Right ventricle myocardium superior (tissue), 1 donor: Measurements from ENCODE around the gene SIGLEC12. TPM values are rescaled to one million over a fixed set of nuclear protein-coding genes. Genes with fewer than 3 reads are reported as not detected.
A peak's percentile ranks its signal among the peaks of the same experiment; 100 is the strongest.

Experiments used
- ATAC-seq: fragments of 200-7000 bp; cut with Tn5 transposase; one replicate; pipeline ENCODE4 v1.9.1; 2020; ENCODE audit warnings: mild to moderate bottlenecking; ENCODE audit not compliant: poor library complexity
- DNase-seq: peaks from one replicate; pipeline ENCODE4 v3.0.0-alpha.2; 2020
- intact Hi-C: fragments of 100-400 bp; cut with DNase I; formaldehyde crosslinking; loops from one replicate; pipeline ENCODE4 v1.11.2; 2022
- long read RNA-seq: library from polyadenylated mRNA; unstranded; transcript quantifications from one replicate; pipeline ENCODE4 v2.0.0, GENCODE V29; 2021
- total RNA-seq: library from RNA; stranded (reverse); fragmentation: NEBNext Ultra II Directional; extraction: Animal tissue kit (Norgen Biotek cat#: 25700); gene quantifications from one replicate; pipeline ENCODE4 v1.2.1, GENCODE V29; 2021
- donor health status: DM: no; HTN: yes; CAD: no; lungs with severe emphysema.

The SIGLEC12 gene
- total RNA-seq = not detected
- long read RNA-seq = 0 reads

DNA sequence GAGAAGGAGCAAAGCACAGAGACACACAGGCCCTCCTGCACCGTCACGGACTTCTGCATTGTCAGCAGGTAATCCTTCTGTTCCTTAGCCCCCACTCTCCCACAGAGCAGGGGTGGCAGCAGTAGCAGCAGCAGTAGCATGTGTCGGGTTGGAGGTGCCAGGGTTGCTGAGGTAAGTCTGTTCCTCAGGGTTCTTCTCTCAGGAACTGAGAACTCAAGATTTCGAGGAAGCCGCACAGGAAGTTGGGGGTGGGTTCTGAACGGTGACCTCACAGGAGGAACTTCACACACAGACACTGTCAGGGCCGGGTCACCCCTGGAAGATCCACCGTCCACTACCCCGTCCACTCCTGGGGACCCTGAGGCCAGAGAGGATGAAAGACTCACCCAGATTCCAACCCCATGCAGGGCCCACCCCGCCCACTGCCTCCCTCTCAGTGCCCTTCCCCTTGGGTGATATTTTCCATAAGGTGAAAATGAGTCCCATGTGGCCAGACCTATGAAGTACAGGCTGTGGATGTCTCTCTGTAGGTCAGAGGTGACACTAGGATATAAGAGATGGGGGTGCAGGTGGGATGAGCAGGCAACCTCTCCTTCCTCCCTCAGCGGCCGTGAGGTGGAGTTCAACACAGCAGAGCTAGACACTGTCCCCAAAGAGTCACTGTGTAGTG, at the start of gene SIGLEC12:
SIGLEC12 (minus strand) TSS at position 207 of the 670 bp plus-strand sequence; CDS start at position 140, 67 bp downstream.
- intact Hi-C loops = no loop called here
- DNase-seq = peak; percentile 59
- peak; percentile 71 for ATAC-seq

DNA sequence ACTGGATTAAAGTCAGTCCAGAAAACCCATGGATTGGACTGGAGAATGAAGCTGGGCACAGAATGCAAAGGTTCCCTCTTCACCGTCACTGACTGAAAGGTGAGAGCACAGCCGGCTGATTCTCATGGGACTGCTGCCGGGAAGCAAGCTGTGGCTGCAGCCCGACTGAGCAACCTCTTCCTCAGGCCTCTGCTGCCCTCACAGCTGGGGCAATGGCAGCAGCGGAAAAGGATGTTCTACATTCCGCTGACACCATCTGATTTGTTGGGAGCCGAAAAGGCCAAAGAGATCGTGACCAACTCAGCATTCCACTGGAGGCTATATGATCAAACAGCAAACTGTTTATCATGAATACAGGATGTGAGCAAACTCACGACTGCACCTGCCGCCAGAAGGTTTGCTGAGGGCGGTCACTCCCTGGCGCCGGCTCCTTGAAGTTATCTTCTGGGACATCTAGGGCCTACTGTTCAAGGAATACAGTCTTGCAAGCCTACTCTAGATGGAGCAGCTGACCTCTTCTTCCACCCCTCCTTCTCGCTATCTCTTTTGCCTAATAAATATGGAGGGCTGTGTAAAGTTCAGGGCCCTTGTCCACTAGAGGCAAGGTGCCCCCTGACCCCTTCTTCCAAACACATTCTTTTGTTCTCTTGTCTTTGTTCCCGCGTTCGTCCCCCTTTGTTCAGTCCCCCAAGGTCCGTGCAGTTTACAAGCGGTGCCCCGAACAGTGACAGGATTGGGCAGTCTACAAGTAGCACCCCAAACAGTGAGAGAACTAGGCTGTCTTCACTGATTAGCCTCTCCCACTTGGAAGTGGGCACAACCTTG, 49.5 kb upstream of the SIGLEC12 start:
- DNase-seq = no peak
- intact Hi-C loops = no loop called here
- ATAC-seq = no peak

GRCh38 chr19:51549533-51550324, 48.1 kb upstream of the SIGLEC12 start:
- no peak for DNase-seq
- intact Hi-C loops = no loop called here
- ATAC-seq = no peak

- ATAC-seq (no peak), DNase-seq (no peak)
- intact Hi-C loops = no loop called here
These were observed 47.3 kb upstream of the SIGLEC12 start for GRCh38 chr19:51548891-51549305.

DNA sequence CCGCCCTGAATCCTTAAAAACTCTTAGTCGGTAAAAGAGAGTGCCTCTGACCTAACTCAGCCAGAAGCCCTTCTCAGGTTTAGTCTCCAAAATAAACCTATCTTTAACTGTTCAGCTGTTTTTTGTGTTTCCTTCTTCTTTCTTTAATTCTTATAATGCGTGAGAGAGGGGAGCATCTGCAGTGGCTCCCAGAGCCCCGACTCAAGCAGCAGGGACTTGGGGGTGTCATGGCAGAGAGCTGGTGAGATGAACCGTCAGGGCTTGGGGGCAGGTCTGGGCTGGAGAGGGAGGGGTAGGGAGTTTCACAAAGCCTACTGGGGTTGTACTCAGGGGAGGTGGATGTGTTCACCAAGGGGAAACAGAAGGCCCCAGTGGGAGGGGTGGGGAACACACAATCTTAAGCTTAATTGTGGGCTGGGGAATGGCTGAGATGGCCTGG, 46.6 kb upstream of the SIGLEC12 start:
- DNase-seq (no peak), ATAC-seq (no peak)
- intact Hi-C loops = no loop called here

GRCh38 chr19:51547397-51548212, 46.0 kb upstream of the SIGLEC12 start:
- no peak for DNase-seq
- no peak for ATAC-seq
- intact Hi-C loops = no loop called here

DNA sequence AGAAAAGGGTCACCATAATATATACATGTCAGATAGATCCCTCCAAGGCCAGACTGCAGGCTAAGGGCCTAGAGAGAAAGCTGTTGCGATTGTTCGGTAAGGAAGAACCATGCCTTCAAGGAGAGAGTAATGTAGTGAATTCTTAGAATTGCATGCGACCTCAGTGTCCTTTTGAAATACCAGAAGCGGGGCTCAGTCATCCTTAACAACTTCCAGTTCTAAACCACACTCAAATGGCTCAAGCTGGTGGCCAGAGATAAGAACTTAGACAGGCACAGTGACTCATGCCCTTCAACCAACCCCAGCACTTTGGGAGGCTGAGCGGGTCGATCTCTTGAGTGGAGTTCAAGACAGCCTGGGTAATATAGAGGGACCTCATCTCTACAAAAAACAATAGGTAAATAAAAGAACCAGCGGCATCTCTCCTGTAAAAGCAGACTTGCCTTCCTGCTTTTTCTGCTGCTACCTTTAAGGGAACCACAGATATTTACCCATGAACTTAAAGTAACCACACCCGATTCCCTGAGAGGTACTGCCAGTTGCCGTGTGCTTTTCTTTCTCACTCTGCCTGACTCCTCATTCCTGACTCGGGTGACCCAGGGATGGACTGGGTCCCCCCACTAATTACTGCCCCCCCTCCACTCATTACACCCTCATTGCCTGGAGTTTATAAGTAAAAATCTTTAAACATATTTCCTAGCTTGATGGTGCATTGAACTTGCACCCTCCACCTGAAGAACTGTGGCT, 45.2 kb upstream of the SIGLEC12 start:
- DNase-seq = no peak
- intact Hi-C loops = no loop called here
- no peak for ATAC-seq

GRCh38 chr19:51546107-51546649, 44.6 kb upstream of the SIGLEC12 start:
- DNase-seq (no peak), ATAC-seq (no peak)
- intact Hi-C loops = no loop called here

DNA sequence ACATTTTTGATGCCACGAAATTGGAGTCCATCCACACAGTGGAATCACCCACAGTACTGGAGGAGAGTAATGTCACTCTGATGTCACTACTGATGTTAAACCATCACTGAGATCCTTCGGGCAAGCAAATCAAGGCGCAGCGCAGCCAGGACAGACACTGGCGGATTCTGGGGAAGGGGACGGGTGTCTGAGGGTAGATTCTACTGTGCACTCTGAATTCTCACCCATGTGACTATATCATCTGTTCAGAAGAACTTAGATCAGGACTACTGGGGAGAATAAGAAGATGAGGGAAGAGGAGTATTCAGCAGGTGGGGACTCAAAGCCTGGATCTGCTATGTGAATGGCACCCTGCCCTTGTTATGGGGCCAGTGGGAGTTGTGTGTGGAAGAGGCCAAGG, 42.4 kb upstream of the SIGLEC12 start:
- DNase-seq = no peak
- intact Hi-C loops = no loop called here
- ATAC-seq = no peak

GRCh38 chr19:51542699-51543098, 41.1 kb upstream of the SIGLEC12 start:
- intact Hi-C loops = no loop called here
- no peak for ATAC-seq
- DNase-seq = no peak

DNA sequence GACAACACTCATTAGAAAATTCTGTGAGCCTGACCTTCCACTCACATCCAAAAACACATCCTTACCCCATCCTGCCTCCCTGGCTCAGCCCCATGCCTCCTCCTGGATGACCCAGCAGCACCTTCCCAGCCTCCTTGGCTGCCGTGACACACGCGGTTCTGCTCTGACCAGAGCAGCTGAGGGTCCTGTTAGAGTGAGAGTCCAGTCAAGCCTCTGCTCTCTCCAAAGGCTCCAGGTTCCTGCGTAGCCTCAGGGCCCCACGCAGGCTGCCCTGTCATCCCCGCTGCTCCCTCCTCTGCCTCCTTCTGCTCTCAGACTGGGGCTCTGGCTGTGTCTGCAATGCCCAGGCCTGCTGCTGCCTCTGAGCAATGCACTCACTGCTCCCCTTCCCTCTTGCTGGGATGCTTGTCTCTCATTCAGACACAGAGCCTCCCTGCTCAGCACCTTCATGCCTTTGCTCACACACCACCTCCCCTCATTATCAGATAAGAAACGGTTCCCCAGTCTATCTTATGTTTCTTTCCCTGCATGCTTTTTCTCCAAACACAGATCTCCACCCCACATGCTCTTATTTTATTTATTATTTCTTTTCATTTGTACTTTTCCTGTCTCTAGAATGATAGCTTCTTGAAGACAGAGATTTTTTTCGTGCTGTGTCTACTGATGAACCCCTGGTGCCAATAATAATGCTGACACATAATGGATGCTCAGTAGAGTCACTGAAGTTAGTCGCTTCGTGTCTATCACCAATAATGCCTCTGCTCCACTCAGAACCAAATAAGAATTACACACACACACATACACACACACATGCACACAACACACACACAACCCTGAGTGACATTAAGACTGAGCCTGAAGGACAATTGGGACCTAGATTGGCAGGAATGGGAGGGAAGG, 40.1 kb upstream of the SIGLEC12 start:
- no peak for DNase-seq
- intact Hi-C loops = no loop called here
- ATAC-seq = no peak

GRCh38 chr19:51539821-51540366, 38.3 kb upstream of the SIGLEC12 start:
- DNase-seq (no peak), ATAC-seq (no peak)
- intact Hi-C loops = no loop called here

GRCh38 chr19:51535535-51535934, 33.9 kb upstream of the SIGLEC12 start:
- intact Hi-C loops = no loop called here
- no peak for DNase-seq
- ATAC-seq = no peak

- ATAC-seq (peak; percentile 75), DNase-seq (peak; percentile 73)
- intact Hi-C loops = no loop called here
These were observed 30.0 kb upstream of the SIGLEC12 start, which contains the start of gene SIGLEC6 for GRCh38 chr19:51531349-51532315. Gene SIGLEC6, minus strand, starts transcription at chr19:51531670. Its CDS starts 22 bp downstream, at chr19:51531648.

- no peak for DNase-seq
- ATAC-seq = no peak
- intact Hi-C loops = no loop called here
These were observed 29.0 kb upstream of the SIGLEC12 start for GRCh38 chr19:51530616-51531015.
